HepG2 (cell line): ENCODE results near the gene FECH. TPM values are rescaled to one million over a fixed set of nuclear protein-coding genes. Genes with fewer than 3 reads are reported as not detected.

Source experiments
- ATAC-seq: fragments of 200-7000 bp; cut with Tn5 transposase; 3 replicates; pipeline ENCODE4 v1.9.1; 2020; ENCODE audit warnings: mild to moderate bottlenecking, moderate library complexity
- BruUV-seq: library from RNA; stranded (reverse); fragments of 400-500 nt; replicated peaks from 2 replicates; lab custom pipeline; 2021; lab: Mats Ljungman, UMichigan
- CTCF ChIA-PET: fragments of 300-600 bp; formaldehyde crosslinking; extraction: SDS; loops from one replicate; lab custom pipeline; 2021; ENCODE audit warnings: low total read pairs, inconsistent platforms, low intra/inter-chr PET ratio; lab: Yijun Ruan, JAX
- POLR2A ChIA-PET: fragments of 350-600 bp; sonication (Branson Sonifier 250); formaldehyde crosslinking; loops from one replicate; lab custom pipeline; 2020; ENCODE audit warnings: antibody characterized with exemption, inconsistent platforms; lab: Yijun Ruan, JAX
- DNase-seq: peaks from one replicate; pipeline ENCODE4 v3.0.0-alpha.2; 2015; ENCODE audit warnings: low spot score
- FAIRE-seq: peaks from 3 replicates; lab custom pipeline; 2011; peaks lifted over from hg19 to GRCh38; lab: Jason Lieb, UNC
- H2AFZ ChIP-seq: one replicate; pipeline ENCODE4 v1.6.1; 2011; ENCODE audit warnings: low read length, inconsistent platforms
- H3K27ac ChIP-seq: fragments of 300-600 bp; 3 replicates; pipeline ENCODE4 v1.8.0; 2011; ENCODE audit warnings: mixed run types, mild to moderate bottlenecking, mixed read lengths, low read length, inconsistent platforms; ENCODE audit not compliant: insufficient read depth; ENCODE audit errors: extremely low read length
- H3K27me3 ChIP-seq, 2 experiments: fragments of 200-600 bp in 1 of 2; 2 replicates in 1 of 2; 3 replicates in 1 of 2; pipeline versions ENCODE4 v1.6.0 to v1.8.0; 2011; ENCODE audit warnings: low read length in 2 of 2, mild to moderate bottlenecking in 2 of 2, moderate library complexity in 2 of 2, inconsistent platforms in 1 of 2; ENCODE audit not compliant: insufficient read depth in 2 of 2, control insufficient read depth in 1 of 2
- H3K36me3 ChIP-seq, 2 experiments: fragments of 200-600 bp in 1 of 2; replicated peaks in 1 of 2; 2 replicates in 1 of 2; 3 replicates in 1 of 2; pipeline versions ENCODE4 v1.5.1 to v1.8.0; 2011; ENCODE audit warnings: low read length in 2 of 2, inconsistent platforms in 1 of 2; ENCODE audit not compliant: insufficient read depth in 2 of 2, control insufficient read depth in 1 of 2
- H3K4me1 ChIP-seq: 2 replicates; pipeline ENCODE4 v1.5.1; 2012; ENCODE audit warnings: low read length, inconsistent platforms; ENCODE audit not compliant: insufficient read depth
- H3K4me2 ChIP-seq: 2 replicates; pipeline ENCODE4 v1.6.0; 2011; ENCODE audit warnings: low read depth, low read length, inconsistent platforms
- H3K4me3 ChIP-seq, 3 experiments: fragments of 200-600 bp in 1 of 3; sonication (generic), shearing (Covaris generic) in 1 of 3; replicated peaks in 1 of 3; 2 replicates each; pipeline ENCODE4 v1.5.1; 2011 to 2016; ENCODE audit warnings: low read length in 3 of 3, inconsistent platforms in 2 of 3, low read depth in 2 of 3, mild to moderate bottlenecking in 2 of 3, control low read depth in 1 of 3, mixed read lengths in 1 of 3; ENCODE audit not compliant: insufficient read depth in 1 of 3
- H3K79me2 ChIP-seq: one replicate; pipeline ENCODE4 v1.6.1; 2011; ENCODE audit warnings: low read length, inconsistent platforms; ENCODE audit not compliant: insufficient read depth
- H3K9ac ChIP-seq: 2 replicates; pipeline ENCODE4 v1.6.0; 2011; ENCODE audit warnings: mild to moderate bottlenecking, low read depth, low read length, inconsistent platforms; ENCODE audit not compliant: insufficient read depth
- H3K9me3 ChIP-seq: 2 replicates; pipeline ENCODE4 v1.5.1; 2012; ENCODE audit warnings: mild to moderate bottlenecking, low read length
- H4K20me1 ChIP-seq: 2 replicates; pipeline ENCODE4 v1.6.0; 2011; ENCODE audit warnings: inconsistent platforms, mild to moderate bottlenecking, low read length, moderate library complexity; ENCODE audit not compliant: insufficient read depth
- ATM ChIP-seq: fragments of 450-650 bp; IDR thresholded peaks from 2 replicates; pipeline ENCODE4 v1.7.1; 2017; ENCODE audit warnings: mild to moderate bottlenecking, borderline replicate concordance
- BRF2 ChIP-seq: sonication (generic); formaldehyde crosslinking; IDR thresholded peaks from 2 replicates; pipeline ENCODE4 v1.8.1; 2022; ENCODE audit warnings: mild to moderate bottlenecking, missing genetic modification reagents
- CHD4 ChIP-seq: fragments of 200-600 bp; sonication (generic); IDR thresholded peaks from 2 replicates; pipeline ENCODE4 v1.7.0; 2017; ENCODE audit warnings: mild to moderate bottlenecking, low read length, borderline replicate concordance
- FOXM1 ChIP-seq: sonication (generic); formaldehyde crosslinking; IDR thresholded peaks from 2 replicates; pipeline ENCODE4 v1.5.0; 2020; ENCODE audit warnings: missing genetic modification reagents
- HHEX ChIP-seq: IDR thresholded peaks from 2 replicates; pipeline ENCODE4 v1.6.1; 2016; ENCODE audit warnings: control low read depth
- POLR2AphosphoS5 ChIP-seq: IDR thresholded peaks from 2 replicates; pipeline ENCODE4 v1.6.1; 2012; ENCODE audit warnings: low read depth, low read length
- RELA ChIP-seq: sonication (generic); formaldehyde crosslinking; IDR thresholded peaks from 2 replicates; pipeline ENCODE4 v1.4.0; 2020; ENCODE audit warnings: missing genetic modification reagents
- ZFP82 ChIP-seq: sonication (generic); formaldehyde crosslinking; IDR thresholded peaks from 2 replicates; pipeline ENCODE4 v1.5.1; 2020; ENCODE audit warnings: mild to moderate bottlenecking, missing genetic modification reagents, borderline replicate concordance
- ZNF296 ChIP-seq: sonication (generic); formaldehyde crosslinking; conservative IDR thresholded peaks from 2 replicates; pipeline ENCODE4 v1.5.0; 2020; ENCODE audit warnings: mild to moderate bottlenecking, missing genetic modification reagents
- WGBS: methylation state at CpG from one replicate; pipeline ENCODE4 v1.1.6; 2017; ENCODE audit warnings: low lambda C conversion rate; 5-methylcytosine and 5-hydroxymethylcytosine counted together
- in situ Hi-C: cut with HindIII; loops from 2 replicates; pipeline ENCODE4 v1.10.0; 2017; ENCODE audit warnings: low pct_unique_long_range_greater_than_20kb; ENCODE audit not compliant: extremely low pct_ligation_motif_present
- intact Hi-C: fragments of 100-400 bp; cut with micrococcal nuclease; formaldehyde crosslinking; loops from one replicate; pipeline ENCODE4 v1.10.0; 2022; ENCODE audit not compliant: unreplicated experiment
- polyA plus RNA-seq, 8 experiments: library from polyadenylated mRNA; depleted of rRNA in 3 of 8; stranded (reverse) in 7 of 8; unstranded in 1 of 8; fragments of >200 nt; fragmentation: Illumina TruSeq in 4 of 8; extraction: Trizol in 4 of 8; gene quantifications; 2 replicates each; pipeline versions ENCODE4 v1.2.1 to v1.2.3, GENCODE V29; 2011 to 2016; ENCODE audit warnings: low read depth in 4 of 8, missing spikeins in 1 of 8, mixed read lengths in 1 of 8; ENCODE audit not compliant: insufficient read depth in 1 of 8
- total RNA-seq, 5 experiments: library from RNA; depleted of rRNA; stranded (reverse); fragments of >200 nt; fragmentation: Illumina TruSeq; extraction: Trizol; gene quantifications; 2 replicates each; pipeline ENCODE4 v1.2.3, GENCODE V29; 2016; ENCODE audit warnings: low read depth in 1 of 5
- TF ChIP-seq, protein P1 (sequence below): IDR thresholded peaks from 2 replicates; pipeline ENCODE4 v1.6.1; 2016; ENCODE audit warnings: low read depth
- TF ChIP-seq, protein P2 (sequence below): sonication (generic); formaldehyde crosslinking; IDR thresholded peaks from 2 replicates; pipeline ENCODE4 v1.5.1; 2020; ENCODE audit warnings: mild to moderate bottlenecking, missing genetic modification reagents, moderate library complexity

FECH gene
- total and polyA plus RNA-seq, 2 of the 13 experiments (the other 11 are each of a cell fraction or from before 2014, with no cell fraction given) = 14.7 to 21.9 TPM

DNA sequence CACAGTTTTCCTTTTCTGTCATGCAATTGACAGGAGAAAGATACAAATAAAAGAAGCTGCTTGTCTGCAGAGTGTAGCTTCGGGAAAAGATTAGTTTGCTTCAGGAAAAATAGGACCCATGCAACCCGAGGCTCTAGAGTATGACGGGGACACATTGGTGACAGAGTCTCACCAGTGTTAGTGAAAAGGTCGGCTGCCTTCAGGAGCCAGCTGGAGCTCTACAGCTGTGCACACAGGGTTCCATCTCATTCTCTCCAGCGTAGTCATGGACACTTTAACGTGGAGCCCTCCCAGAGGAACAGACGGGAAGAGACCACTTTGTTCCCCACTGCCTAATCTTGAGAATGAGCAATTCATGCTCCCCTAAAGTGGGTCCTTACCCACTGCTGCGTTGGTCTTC, 42.9 kb downstream of the FECH start:
- H3K27me3 ChIP-seq = peaks cover 2 to 14% of the 10 kb centered on the region in 2 experiments; a peak in 2 of 5 replicates
- CTCF ChIA-PET = no interaction called here
- ATAC-seq (peak; percentile 63), FAIRE-seq (no peak), DNase-seq (no peak)
- intact Hi-C loops = no loop called here
- in situ Hi-C loops = no loop called here
- no peaks in the 10 kb centered on the region for H3K36me3 ChIP-seq
- no peak overlapping the region for H3K4me2 ChIP-seq
- TF ChIP-seq, protein P1, sequence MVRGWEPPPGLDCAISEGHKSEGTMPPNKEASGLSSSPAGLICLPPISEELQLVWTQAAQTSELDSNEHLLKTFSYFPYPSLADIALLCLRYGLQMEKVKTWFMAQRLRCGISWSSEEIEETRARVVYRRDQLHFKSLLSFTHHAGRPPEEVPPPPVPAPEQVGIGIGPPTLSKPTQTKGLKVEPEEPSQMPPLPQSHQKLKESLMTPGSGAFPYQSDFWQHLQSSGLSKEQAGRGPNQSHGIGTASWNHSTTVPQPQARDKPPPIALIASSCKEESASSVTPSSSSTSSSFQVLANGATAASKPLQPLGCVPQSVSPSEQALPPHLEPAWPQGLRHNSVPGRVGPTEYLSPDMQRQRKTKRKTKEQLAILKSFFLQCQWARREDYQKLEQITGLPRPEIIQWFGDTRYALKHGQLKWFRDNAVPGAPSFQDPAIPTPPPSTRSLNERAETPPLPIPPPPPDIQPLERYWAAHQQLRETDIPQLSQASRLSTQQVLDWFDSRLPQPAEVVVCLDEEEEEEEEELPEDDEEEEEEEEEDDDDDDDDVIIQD (CRISPR knock-in tag) = no peak
- TF ChIP-seq RELA (CRISPR knock-in tag) (no peak), ATM (no peak), FOXM1 (CRISPR knock-in tag) (no peak), CHD4 (no peak), ZNF296 (CRISPR knock-in tag) (no peak), BRF2 (CRISPR knock-in tag) (no peak), HHEX (CRISPR knock-in tag) (no peak), POLR2AphosphoS5 (no peak), ZFP82 (no peak)
- TF ChIP-seq, protein P2, sequence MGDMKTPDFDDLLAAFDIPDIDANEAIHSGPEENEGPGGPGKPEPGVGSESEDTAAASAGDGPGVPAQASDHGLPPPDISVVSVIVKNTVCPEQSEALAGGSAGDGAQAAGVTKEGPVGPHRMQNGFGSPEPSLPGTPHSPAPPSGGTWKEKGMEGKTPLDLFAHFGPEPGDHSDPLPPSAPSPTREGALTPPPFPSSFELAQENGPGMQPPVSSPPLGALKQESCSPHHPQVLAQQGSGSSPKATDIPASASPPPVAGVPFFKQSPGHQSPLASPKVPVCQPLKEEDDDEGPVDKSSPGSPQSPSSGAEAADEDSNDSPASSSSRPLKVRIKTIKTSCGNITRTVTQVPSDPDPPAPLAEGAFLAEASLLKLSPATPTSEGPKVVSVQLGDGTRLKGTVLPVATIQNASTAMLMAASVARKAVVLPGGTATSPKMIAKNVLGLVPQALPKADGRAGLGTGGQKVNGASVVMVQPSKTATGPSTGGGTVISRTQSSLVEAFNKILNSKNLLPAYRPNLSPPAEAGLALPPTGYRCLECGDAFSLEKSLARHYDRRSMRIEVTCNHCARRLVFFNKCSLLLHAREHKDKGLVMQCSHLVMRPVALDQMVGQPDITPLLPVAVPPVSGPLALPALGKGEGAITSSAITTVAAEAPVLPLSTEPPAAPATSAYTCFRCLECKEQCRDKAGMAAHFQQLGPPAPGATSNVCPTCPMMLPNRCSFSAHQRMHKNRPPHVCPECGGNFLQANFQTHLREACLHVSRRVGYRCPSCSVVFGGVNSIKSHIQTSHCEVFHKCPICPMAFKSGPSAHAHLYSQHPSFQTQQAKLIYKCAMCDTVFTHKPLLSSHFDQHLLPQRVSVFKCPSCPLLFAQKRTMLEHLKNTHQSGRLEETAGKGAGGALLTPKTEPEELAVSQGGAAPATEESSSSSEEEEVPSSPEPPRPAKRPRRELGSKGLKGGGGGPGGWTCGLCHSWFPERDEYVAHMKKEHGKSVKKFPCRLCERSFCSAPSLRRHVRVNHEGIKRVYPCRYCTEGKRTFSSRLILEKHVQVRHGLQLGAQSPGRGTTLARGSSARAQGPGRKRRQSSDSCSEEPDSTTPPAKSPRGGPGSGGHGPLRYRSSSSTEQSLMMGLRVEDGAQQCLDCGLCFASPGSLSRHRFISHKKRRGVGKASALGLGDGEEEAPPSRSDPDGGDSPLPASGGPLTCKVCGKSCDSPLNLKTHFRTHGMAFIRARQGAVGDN (CRISPR knock-in tag) = no peak
- POLR2A ChIA-PET = no interaction called here
- no peak overlapping the region for H3K27ac ChIP-seq
- H3K4me1 ChIP-seq = no peaks in the 10 kb centered on the region
- H4K20me1 ChIP-seq = no peaks in the 10 kb centered on the region
- no peaks in the 10 kb centered on the region for H3K9me3 ChIP-seq
- 24% methylated on average over 5 of the region's 8 CpGs for WGBS
- no peak overlapping the region for H2AFZ ChIP-seq
- H3K79me2 ChIP-seq = no peaks in the 10 kb centered on the region
- no peak overlapping the region for H3K4me3 ChIP-seq
- BruUV-seq = no TSS peak
- H3K9ac ChIP-seq = no peak overlapping the region
